Stimulated activated CD4-positive, alpha-beta T cell treated with anti-CD3 and anti-CD28 coated beads, TNF-alpha, amount 100 ng/mL, for 48 hours (primary cell): ENCODE measurements around the gene CDKAL1.
"Not testable (repeated sequence)": the region's sequence is repeated elsewhere in the genome, so short reads cannot be mapped to it uniquely, and the experiment has no call there.

ENCODE experiments used
- DNase-seq, 3 donors: peaks; one replicate each; pipeline ENCODE4 v3.0.0-alpha.2; 2020; ENCODE audit warnings: low read depth in 3 of 3

The CDKAL1 gene

GRCh38 chr6:21208796-21209186 lies 674.5 kb downstream of the CDKAL1 start:
- no peak for DNase-seq

- no peak for DNase-seq
These were observed 679.2 kb downstream of the CDKAL1 start for GRCh38 chr6:21213492-21213891.

DNA sequence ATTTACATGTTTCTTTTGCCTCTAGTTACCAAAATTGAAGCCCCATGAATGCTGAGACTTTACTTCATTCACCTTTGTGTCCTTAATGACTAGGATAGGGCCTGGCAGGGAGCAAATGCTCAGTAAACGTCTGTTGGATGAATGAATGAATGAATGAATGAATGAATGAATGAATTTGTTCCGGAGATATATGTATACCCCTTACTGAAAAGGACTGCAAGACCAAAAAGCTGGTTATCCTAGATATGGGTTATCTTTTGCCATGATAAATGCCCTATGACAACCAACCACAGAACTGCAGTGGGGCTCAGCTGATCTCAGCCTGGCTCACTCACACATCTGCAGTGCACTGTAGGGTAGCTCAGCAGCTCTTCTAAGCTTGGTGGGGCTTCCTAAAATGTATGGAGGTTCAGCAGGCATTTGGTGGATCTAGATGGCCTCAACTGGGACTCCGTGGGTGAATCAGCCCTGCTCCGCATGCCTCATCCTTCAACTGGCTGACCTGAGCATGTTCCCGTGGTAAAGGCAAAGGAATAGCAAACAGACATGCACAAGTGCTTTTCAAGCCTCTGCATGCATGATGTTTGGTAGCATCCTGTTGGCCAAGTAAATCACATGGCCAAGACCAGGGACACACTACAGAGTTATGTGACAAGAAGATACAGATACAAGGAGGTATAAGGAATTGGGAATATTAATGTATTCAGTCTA lies 680.6 kb downstream of the CDKAL1 start:
- no peak for DNase-seq

DNA sequence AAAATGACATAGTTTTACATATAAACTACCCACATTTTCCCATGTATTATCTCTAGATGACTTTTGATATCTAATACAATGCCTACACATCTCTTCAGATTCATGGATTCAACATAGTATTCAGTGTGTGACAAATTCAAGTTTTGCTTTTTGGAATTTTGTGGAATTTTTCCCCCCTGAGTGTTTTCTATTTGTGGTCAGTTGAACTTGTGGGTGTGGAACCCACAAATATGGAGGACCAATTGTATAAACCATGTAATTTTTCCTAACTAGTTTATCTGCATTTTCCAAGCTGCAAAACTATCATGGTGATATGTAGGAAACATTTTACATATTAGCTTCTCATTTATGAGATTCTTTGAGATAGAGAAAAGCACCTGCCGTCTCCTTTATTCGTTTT lies 685.0 kb downstream of the CDKAL1 start:
- no peak for DNase-seq

- no peak for DNase-seq
These were observed 685.6 kb downstream of the CDKAL1 start for GRCh38 chr6:21219856-21220255.

DNA sequence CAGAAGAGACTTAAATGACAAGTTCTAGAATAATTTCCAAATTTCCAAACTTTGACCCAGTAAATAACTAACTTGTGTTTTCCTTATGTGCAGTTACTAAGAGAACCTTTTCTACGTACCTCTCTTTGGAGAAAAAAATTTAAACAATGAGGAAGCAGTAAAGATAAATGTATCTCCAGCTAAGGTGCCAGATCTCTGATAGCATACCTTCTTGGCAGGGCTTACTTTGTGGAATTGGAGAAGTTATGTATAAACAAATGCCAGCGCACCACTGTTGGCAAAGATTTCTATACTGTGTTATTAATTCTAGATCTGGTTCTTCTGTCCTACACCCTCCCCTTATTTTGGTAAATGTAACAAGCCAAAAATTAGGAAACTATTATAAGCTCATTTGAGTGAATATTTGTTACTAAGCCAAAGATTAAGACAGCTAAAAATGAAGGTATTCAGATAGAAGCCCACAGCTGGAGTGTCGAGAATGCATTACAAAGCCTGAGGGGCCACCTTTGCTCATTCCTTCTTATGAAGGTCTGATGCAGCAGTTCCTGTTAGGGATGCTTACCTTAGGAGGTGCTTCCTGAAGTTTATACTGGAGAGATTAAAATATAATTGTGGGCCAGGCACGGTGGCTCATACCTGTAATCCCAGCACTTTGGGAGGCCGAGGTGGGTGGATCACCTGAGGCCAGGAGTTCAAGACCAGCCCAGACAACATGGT lies 686.2 kb downstream of the CDKAL1 start:
- DNase-seq, result no peak

DNA sequence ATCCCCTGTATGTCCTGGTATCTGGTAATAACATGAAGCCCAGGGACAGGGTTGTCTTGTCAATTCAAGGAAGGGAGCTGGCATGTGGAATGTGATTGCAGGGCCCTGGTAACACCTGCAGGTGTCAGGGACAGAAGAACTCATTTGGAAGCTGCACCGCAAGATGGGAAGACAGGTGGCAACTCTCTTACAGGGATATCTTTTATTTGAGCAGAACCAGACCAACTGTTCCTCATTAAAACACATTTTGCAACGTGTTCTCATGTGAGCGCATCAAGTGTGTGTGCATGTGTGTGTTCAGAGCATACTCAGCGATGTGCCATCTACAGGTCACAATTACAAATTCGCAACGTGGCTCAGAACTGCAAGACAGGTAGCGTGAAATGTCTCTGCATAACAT lies 688.4 kb downstream of the CDKAL1 start:
- no peak for DNase-seq

- no peak for DNase-seq
These were observed 691.7 kb downstream of the CDKAL1 start for GRCh38 chr6:21225912-21226311.

DNA sequence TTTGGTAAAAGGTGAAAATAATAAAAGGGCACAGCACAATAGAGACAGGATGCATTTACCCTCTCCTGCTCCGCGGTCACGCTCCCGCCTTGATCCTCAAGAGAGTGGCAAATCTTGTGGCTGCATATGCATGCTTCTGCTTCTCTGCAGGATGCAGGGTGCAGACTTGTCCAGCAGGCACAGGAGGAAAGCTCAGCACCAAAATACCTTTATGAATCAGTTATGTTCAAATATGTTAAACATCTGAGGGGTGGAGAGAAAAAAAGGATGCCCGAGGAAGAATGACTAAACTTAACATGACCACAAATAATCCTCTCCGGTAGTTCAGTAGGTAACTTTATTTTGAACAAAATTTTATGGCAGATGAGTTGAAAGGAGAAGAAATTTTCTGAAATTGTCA lies 693.2 kb downstream of the CDKAL1 start:
- no peak for DNase-seq

GRCh38 chr6:21228411-21228810 lies 694.2 kb downstream of the CDKAL1 start:
- no peak for DNase-seq

DNA sequence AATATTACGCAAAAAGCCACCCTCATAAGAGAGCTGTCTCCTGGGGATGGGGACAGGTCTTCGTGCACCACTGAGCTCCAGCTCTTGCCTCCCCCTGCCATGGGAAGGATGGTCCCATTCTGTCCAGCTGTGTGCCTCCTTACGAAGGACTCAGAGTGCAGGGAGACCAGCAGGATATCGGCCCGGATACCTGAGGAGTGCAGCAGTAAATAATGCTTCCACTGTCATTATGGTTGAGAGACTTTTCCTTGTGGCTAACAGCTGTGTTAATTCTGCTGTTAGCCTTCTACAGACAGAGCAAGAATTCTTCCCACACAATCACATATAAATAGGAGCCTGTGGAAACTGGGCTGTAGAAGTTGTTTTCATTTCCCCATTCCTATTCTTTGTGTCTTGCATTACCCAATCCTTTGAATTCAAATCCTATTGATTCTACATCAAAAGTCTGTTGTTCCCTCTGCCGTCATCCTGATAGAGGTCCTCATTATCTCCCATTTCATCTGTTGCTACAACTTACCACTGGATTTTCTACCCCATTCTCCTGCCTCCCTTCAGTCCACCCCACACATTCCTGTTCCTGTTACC lies 694.7 kb downstream of the CDKAL1 start:
- DNase-seq, result no peak

- DNase-seq, result no peak
These were observed 696.3 kb downstream of the CDKAL1 start for GRCh38 chr6:21230536-21230935.

GRCh38 chr6:21235162-21235561 lies 700.9 kb downstream of the CDKAL1 start:
- DNase-seq, result no peak

DNA sequence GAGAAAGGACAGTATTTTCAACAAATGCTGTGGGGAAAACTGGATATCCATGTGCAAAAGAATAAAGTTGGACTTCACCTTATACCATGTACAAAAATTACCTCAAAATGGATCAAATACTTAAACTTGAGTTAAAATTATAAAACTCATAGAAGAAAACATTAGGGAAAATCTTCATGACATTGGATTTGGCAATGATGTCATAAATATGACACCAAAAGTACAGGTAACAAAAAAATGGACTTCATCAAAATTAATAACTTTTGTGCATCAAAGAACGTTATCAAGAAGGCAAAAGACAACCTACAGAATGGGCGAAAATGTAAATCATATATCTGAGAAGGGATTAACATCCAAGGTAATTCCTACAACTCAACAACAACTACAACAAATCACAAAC lies 704.0 kb downstream of the CDKAL1 start:
- no peak for DNase-seq

DNA sequence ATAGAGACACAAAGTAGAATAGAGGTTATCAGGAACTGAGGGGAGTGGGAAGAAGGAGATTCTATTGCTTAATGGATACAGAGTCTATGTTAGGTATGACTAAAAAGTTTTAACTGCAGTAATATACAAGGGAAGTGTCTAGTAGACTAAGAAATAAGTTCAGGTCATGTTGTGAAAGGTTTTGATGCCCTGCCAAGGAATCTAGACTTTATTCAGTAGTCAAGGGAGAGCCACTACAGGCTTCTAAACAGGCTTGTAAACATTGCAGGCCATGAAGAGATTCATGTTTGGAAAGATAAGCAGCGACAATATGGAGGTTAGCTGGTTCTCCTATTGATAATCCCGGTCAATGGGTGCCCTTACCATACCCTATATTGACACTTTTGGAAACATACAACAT lies 706.5 kb downstream of the CDKAL1 start:
- DNase-seq, result no peak

DNA sequence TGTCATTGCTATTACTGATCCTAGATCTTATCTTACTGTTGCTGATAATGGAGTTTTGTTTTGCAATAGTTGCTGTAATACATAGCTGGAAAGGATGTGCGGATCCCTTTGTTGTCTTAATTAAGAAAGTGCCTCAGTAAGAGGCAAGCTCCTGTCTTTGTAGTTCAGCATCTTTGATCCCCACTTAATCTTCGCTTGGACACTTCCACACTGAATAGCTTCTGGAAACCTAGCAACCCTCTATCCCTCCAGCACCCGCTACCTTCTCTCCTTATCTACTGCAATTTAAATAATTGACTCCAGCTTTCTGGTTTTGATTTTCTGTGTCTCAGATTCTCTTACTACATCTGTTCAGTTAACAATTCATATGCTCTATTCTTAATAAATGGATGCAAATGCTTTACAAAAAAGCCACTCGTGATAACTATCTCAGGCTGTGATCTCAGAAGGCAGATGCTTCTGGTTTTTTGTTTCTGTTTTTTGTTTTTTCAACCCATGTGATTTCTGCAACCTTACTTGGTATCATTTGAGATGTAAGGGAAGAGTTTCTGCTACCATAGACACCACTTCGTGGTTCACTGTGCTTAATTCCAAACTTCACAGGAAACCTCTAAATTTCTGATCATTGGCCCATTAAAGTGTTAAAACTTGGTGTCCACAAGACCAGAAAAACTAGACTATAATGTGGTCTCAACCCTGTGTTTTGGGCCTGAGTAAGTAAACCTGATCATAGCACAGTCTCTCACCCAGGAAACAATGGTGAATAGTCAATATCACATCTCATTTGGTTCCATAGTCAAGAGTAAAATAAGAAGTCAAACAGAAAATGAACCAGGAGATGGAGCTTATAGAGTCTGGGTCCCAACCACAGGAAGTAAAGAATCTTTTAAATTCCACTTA lies 707.2 kb downstream of the CDKAL1 start:
- no peak for DNase-seq

GRCh38 chr6:21244897-21245470 lies 710.7 kb downstream of the CDKAL1 start:
- no peak for DNase-seq

DNA sequence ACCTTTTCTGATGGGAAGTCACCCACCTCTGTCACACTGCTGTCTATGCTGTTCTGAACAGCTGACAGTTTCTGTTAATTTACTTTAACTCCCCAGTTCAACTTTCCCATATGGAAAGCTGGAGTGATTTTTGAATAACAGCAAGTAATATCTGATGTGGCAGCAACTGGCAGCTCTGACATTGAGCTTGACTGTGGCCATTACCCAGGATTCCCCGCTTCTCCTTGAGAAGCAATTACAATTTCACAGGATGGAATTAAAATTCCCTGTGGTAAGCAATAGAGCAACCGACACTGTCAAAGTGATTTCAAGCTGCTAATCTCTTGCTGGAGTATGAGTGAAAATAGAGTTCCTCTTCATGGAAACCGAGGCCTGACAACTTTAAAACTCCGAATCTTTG lies 711.2 kb downstream of the CDKAL1 start:
- no peak for DNase-seq

- DNase-seq, result no peak
These were observed 711.8 kb downstream of the CDKAL1 start for GRCh38 chr6:21246075-21246474.

DNA sequence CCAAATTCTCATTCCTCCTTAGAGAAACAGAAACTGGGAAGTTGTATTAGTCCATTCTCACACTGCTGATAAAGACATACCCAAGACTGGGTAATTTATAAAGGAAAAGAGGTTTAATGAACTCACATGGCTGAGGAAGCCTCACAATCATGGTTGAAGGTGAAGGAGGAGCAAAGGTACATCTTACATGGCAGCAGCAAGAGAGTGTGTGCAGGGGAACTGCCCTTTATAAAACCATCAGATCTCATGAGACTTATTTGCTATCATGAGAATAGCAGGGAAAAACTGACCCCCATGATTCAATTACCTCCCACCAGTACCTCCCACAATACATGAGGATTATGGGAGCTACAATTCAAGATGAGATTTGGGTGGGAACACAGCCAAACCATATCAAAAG lies 720.2 kb downstream of the CDKAL1 start:
- not testable (repeated sequence) for DNase-seq

- no peak for DNase-seq
These were observed 721.9 kb downstream of the CDKAL1 start for GRCh38 chr6:21256197-21256596.

DNA sequence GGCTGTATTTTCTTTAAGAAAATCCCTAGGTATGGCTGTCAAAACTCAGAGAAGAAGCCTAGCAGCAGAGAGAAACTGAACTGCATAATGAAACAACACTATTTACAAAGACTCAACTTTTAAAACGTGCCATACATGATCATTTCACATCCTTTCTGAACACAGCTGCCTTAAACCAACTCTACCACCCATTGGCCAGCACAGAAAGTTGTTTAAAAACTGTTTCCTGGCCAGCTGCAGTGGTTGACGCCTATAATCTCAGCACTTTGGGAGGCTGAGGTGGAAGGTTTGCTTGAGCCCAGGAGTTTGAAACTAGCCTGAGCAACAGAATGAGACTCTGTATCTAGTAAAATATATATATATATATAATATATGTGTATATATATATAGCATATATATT lies 722.9 kb downstream of the CDKAL1 start:
- no peak for DNase-seq
